CD14-positive monocyte (primary cell): Measurements from ENCODE around the gene ABCG1. TPM values are rescaled to one million over a fixed set of nuclear protein-coding genes. Genes with fewer than 3 reads are reported as not detected.

Experiments
- DNase-seq, 3 donors: peaks; one replicate each; pipeline ENCODE4 v3.0.0-alpha.2; 2011 to 2022
- H2AFZ ChIP-seq: 2 replicates; pipeline ENCODE4 v1.6.0; 2012; ENCODE audit warnings: mild to moderate bottlenecking, low read depth, low read length, inconsistent platforms; ENCODE audit not compliant: insufficient read depth, poor library complexity, severe bottlenecking
- H3K27ac ChIP-seq, 2 donors: 1 replicate in 1 of 2; 2 replicates in 1 of 2; pipeline ENCODE4 v1.5.1; 2012 to 2013; ENCODE audit warnings: low read length in 2 of 2, control low read depth in 1 of 2, inconsistent platforms in 1 of 2, low read depth in 1 of 2, mild to moderate bottlenecking in 1 of 2
- H3K27me3 ChIP-seq, 2 donors: one replicate each; pipeline versions ENCODE4 v1.6.0 to v1.6.1; 2011 to 2013; ENCODE audit warnings: low read length in 2 of 2; ENCODE audit not compliant: control insufficient read depth in 2 of 2, insufficient read depth in 2 of 2
- H3K36me3 ChIP-seq, 2 donors: replicated peaks in 1 of 2; 1 replicate in 1 of 2; 2 replicates in 1 of 2; pipeline versions ENCODE4 v1.5.1 to v1.6.1; 2012 to 2013; ENCODE audit warnings: low read length in 2 of 2, control low read depth in 1 of 2, inconsistent platforms in 1 of 2, mild to moderate bottlenecking in 1 of 2; ENCODE audit not compliant: insufficient read depth in 2 of 2, control insufficient read depth in 1 of 2
- H3K4me1 ChIP-seq, 2 donors: 1 replicate in 1 of 2; 2 replicates in 1 of 2; pipeline versions ENCODE4 v1.5.1 to v1.6.1; 2012 to 2013; ENCODE audit warnings: low read length in 2 of 2, control low read depth in 1 of 2, inconsistent platforms in 1 of 2, mild to moderate bottlenecking in 1 of 2, moderate library complexity in 1 of 2; ENCODE audit not compliant: insufficient read depth in 2 of 2, control insufficient read depth in 1 of 2
- H3K4me2 ChIP-seq: replicated peaks from 2 replicates; pipeline ENCODE3; 2012; ENCODE audit warnings: low read length, moderate library complexity, mild to moderate bottlenecking; ENCODE audit not compliant: poor library complexity, severe bottlenecking; ENCODE audit errors: extremely low read depth
- H3K4me3 ChIP-seq, 3 experiments: fragments of 200-600 bp in 1 of 3; sonication (generic) in 1 of 3; replicated peaks in 1 of 3; 1 replicate in 2 of 3; 2 replicates in 1 of 3; pipeline ENCODE4 v1.5.1; 2011 to 2013; ENCODE audit warnings: low read length in 3 of 3, mild to moderate bottlenecking in 3 of 3, control low read depth in 2 of 3, low read depth in 2 of 3, inconsistent platforms in 1 of 3, moderate library complexity in 1 of 3
- H3K79me2 ChIP-seq: 2 replicates; pipeline ENCODE4 v1.6.0; 2012; ENCODE audit warnings: mild to moderate bottlenecking, control low read depth, inconsistent platforms, low read length, moderate library complexity; ENCODE audit not compliant: insufficient read depth
- H3K9ac ChIP-seq: 2 replicates; pipeline ENCODE4 v1.6.0; 2017; ENCODE audit warnings: low read length, mild to moderate bottlenecking; ENCODE audit not compliant: insufficient read depth, poor library complexity, severe bottlenecking
- H3K9me3 ChIP-seq, 2 donors: replicated peaks in 1 of 2; 1 replicate in 1 of 2; 2 replicates in 1 of 2; pipeline versions ENCODE4 v1.5.1 to v1.6.1; 2012 to 2013; ENCODE audit warnings: low read length in 2 of 2, control low read depth in 1 of 2; ENCODE audit not compliant: control insufficient read depth in 1 of 2, insufficient read depth in 1 of 2
- H4K20me1 ChIP-seq: 2 replicates; pipeline ENCODE4 v1.6.0; 2012; ENCODE audit warnings: mild to moderate bottlenecking, low read length, control low read depth, moderate library complexity; ENCODE audit not compliant: insufficient read depth
- H3K27ac Mint-ChIP-seq, 7 donors: one replicate each; pipeline ENCODE4 v1.8.0; 2020; ENCODE audit warnings: mild to moderate bottlenecking in 7 of 7, mixed read lengths in 7 of 7, moderate library complexity in 6 of 7, inconsistent platforms in 2 of 7
- H3K27me3 Mint-ChIP-seq, 3 donors: one replicate each; pipeline ENCODE4 v1.8.0; 2021 to 2022; ENCODE audit warnings: low read depth in 3 of 3, mild to moderate bottlenecking in 3 of 3, mixed read lengths in 3 of 3, moderate library complexity in 3 of 3, inconsistent platforms in 1 of 3
- H3K36me3 Mint-ChIP-seq, 2 donors: one replicate each; pipeline ENCODE4 v1.8.0; 2020; ENCODE audit warnings: mixed read lengths in 2 of 2, inconsistent platforms in 1 of 2, mild to moderate bottlenecking in 1 of 2
- H3K4me1 Mint-ChIP-seq: one replicate; pipeline ENCODE4 v1.8.0; 2020; ENCODE audit warnings: mild to moderate bottlenecking, mixed read lengths
- H3K4me3 Mint-ChIP-seq, 2 donors: one replicate each; pipeline ENCODE4 v1.8.0; 2020; ENCODE audit warnings: mild to moderate bottlenecking in 2 of 2, mixed read lengths in 2 of 2, moderate library complexity in 1 of 2
- H3K9me3 Mint-ChIP-seq, 7 donors: one replicate each; pipeline ENCODE4 v1.8.0; 2020 to 2022; ENCODE audit warnings: mixed read lengths in 7 of 7, mild to moderate bottlenecking in 6 of 7, moderate library complexity in 6 of 7, inconsistent platforms in 2 of 7
- CTCF ChIP-seq: fragments of 200-600 bp; IDR thresholded peaks from one replicate; pipeline ENCODE4 v1.8.0; 2022; ENCODE audit warnings: antibody characterized with exemption, mild to moderate bottlenecking
- WGBS: methylation state at CpG from one replicate; pipeline ENCODE4 v1.1.5; 2013; ENCODE audit warnings: missing lambda C conversion rate; ENCODE audit not compliant: insufficient coverage; 5-methylcytosine and 5-hydroxymethylcytosine counted together
- intact Hi-C, 2 donors: fragments of 100-400 bp; cut with micrococcal nuclease; formaldehyde crosslinking; loops; one replicate each; pipeline versions ENCODE4 v1.15.0 to v1.15.1; 2023
- polyA plus RNA-seq, 3 donors: library from polyadenylated mRNA; depleted of rRNA in 1 of 3; unstranded in 2 of 3; stranded (reverse) in 1 of 3; fragments of 300-500 nt in 2 of 3; fragments of >200 nt in 1 of 3; fragmentation: Illumina TruSeq in 2 of 3; gene quantifications; 1 replicate in 2 of 3; 2 replicates in 1 of 3; pipeline ENCODE4 v1.2.3, GENCODE V29; 2012 to 2021

Gene ABCG1
- polyA plus RNA-seq, 3 donors, result 3.0 to 5.2 (median 3.5) TPM

DNA sequence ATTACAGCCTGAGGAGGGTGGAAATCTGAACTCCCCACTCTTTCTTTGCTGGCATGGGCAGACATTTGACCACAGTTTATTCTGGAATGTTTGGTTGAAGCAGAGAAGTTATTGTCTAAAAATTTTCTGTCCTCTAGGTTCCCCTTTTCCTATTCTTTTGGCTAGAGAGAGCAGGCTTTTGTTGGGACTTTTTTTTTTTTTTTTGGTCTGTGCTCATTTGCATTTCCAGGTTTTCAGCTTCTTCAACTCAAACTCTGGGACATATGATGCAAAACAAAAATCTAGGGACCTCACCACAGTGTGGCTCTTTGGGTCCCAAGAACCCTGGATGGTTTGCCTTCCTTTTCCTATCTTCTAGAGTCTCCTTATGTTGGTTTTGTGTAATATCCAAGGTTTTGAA is 10.9 kb upstream of the ABCG1 start:
- no peaks in the 10 kb centered on the region for H3K27me3 ChIP-seq
- no peak for TF ChIP-seq CTCF
- Mint-ChIP-seq H3K9me3 (peaks cover 0 to 6% (median 0%) of the 10 kb centered on the region in 7 donors), H3K4me3 (no peak overlapping the region), H3K4me1 (peaks cover 18% of the 10 kb centered on the region), H3K36me3 (no peaks in the 10 kb centered on the region), H3K27ac (no peak overlapping the region), H3K27me3 (peaks cover 1 to 2% (median 1%) of the 10 kb centered on the region in 3 donors)
- no peak overlapping the region for H3K4me2 ChIP-seq
- H3K36me3 ChIP-seq, result no peaks in the 10 kb centered on the region
- H3K9ac ChIP-seq, result no peak overlapping the region
- no peak overlapping the region for H2AFZ ChIP-seq
- no peaks in the 10 kb centered on the region for H3K79me2 ChIP-seq
- peaks cover 6 to 7% of the 10 kb centered on the region in 2 donors for H3K4me1 ChIP-seq
- no peak overlapping the region for H3K4me3 ChIP-seq
- DNase-seq, result no peak
- intact Hi-C loops, result no loop called here
- no peaks in the 10 kb centered on the region for H3K9me3 ChIP-seq
- no peak overlapping the region for H3K27ac ChIP-seq
- H4K20me1 ChIP-seq, result no peaks in the 10 kb centered on the region

DNA sequence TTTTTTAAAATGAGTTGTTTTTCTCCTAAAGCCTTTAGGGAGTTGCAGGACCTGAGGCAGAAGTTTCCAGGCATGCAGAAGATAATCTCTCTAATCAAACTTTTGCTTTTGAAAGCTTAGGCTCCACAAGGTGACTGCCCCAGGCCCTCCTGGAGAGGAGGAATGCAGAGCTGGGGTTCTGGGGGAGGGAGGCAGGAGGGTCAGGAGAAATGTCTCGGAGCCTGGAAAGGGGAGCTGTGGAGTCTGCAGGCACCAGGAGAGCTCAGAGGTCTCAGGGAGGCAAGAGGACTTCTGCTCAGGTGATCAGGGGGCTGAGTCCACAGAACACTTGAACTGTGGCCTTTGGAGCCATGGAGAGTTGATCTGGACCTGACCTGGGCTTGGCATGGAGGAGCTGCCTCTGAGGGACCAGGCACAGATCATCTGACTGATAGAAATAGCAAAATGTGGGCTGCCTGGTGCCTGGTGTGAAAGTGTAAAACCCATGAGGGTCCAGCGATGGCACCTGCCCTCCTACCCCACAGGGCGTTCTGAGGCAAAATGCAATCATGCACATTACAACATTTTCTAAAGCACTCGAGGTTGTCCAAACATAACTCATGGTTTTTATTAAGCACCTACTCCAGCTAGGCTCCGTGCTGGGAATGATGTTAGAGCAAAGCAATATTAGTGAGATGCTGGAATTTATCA is 10.0 kb upstream of the ABCG1 start:
- Mint-ChIP-seq H3K27ac (no peak overlapping the region), H3K27me3 (peaks cover 0 to 2% (median 1%) of the 10 kb centered on the region in 3 donors), H3K9me3 (peaks cover 0 to 6% (median 0%) of the 10 kb centered on the region in 7 donors), H3K4me3 (no peak overlapping the region), H3K4me1 (peaks cover 18% of the 10 kb centered on the region), H3K36me3 (no peaks in the 10 kb centered on the region)
- H3K79me2 ChIP-seq, result no peaks in the 10 kb centered on the region
- peaks cover 6 to 7% of the 10 kb centered on the region in 2 donors for H3K4me1 ChIP-seq
- H3K27ac ChIP-seq, result no peak overlapping the region
- H4K20me1 ChIP-seq, result no peaks in the 10 kb centered on the region
- H3K9me3 ChIP-seq, result no peaks in the 10 kb centered on the region
- H3K4me3 ChIP-seq, result no peak overlapping the region
- no peak for DNase-seq
- no peak for TF ChIP-seq CTCF
- no peaks in the 10 kb centered on the region for H3K27me3 ChIP-seq
- H3K4me2 ChIP-seq, result no peak overlapping the region
- no peaks in the 10 kb centered on the region for H3K36me3 ChIP-seq
- H2AFZ ChIP-seq, result no peak overlapping the region
- no peak overlapping the region for H3K9ac ChIP-seq
- intact Hi-C loops, result no loop called here
- WGBS, result 95% methylated on average over 2 of the region's 5 CpGs
